HG03565 (cell line): ENCODE data around the gene HK3.

ENCODE experiments used
- ATAC-seq: cut with Tn5 transposase; IDR thresholded peaks from one replicate; pipeline ENCODE4 v1.9.1; 2021; ENCODE audit warnings: mild to moderate bottlenecking, moderate library complexity; ENCODE audit not compliant: unreplicated experiment

HK3 gene

GRCh38 chr5:176870110-176870591 is 29.0 kb downstream of the HK3 start:
- no peak for ATAC-seq

DNA sequence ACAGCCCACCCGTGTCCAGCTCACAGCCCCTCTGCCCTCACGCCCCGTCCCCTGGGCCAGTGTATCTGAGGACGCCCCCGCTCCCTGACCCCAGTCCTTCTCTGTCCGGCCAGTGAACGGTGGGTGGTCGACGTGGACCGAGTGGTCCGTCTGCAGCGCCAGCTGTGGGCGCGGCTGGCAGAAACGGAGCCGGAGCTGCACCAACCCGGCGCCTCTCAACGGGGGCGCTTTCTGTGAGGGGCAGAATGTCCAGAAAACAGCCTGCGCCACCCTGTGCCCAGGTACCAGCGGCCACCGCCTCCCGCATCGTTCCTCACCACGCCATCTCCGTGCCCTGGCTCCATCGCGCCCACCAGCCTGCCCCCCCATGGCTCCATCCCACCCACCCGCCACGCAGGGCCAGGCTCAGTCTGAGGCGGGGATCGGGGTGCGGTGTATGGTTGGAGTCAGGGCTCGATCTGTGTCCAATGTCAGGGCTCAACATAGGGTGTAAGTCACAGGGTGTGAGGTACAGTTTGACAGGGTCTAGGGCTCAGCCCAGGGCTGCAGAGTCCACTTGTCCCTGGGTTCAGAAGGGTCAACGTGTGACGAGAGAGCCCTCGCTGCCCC is 29.5 kb downstream of the HK3 start:
- ATAC-seq: no peak

- ATAC-seq: no peak
These were observed 30.4 kb downstream of the HK3 start for GRCh38 chr5:176868731-176869130.

- ATAC-seq: no peak
These were observed 31.0 kb downstream of the HK3 start for GRCh38 chr5:176868126-176868525.

DNA sequence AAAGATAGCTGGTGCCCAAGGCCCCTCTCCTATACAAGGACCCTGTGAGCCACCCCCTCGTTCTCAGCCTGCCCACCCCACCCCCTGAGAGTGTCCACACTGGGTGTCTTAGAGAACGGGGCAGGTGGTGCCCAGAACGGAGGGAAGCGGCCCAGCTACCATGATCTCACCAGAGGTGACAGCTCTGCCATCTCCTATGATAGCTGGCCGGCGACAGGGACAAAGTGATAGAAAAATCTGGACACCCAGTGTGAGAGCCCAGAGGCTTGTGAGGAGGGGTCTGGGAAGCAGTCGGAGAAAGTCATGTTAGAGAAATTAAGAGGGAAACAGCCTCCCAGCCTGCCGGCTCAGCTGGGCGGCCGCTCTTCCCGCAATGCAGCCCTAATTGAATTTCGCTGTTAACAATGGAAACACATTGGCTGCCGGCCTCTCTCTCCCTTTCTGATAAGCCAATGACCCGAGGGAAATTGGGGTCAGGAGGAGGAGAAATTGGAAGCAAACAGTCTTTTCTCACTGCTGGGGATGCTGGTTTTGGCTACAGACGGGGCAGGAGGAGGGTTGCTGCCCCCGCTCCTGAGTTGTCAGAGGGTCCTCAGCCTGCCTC is 32.3 kb downstream of the HK3 start:
- no peak for ATAC-seq

GRCh38 chr5:176865964-176866363 is 33.2 kb downstream of the HK3 start:
- no peak for ATAC-seq

DNA sequence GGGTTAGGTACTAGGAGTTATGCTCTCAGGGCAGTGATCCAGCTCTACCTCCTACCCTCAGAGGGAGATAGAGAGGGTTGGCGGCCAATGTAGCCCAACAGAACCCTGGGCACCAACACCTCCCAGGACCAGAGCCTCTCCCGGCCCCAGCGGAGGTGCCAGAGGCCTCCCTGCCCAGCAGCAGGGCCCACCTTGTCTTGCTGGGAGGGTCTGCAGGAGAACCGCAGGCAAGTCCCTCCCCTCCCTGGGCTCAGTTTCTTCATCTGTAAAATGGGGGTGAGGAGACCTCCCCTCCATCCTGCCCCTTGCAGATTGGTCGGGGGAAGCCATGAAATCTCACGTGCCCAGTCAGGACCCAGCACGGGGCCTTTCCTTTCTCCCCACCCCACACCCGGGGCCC is 34.4 kb downstream of the HK3 start:
- ATAC-seq: no peak

DNA sequence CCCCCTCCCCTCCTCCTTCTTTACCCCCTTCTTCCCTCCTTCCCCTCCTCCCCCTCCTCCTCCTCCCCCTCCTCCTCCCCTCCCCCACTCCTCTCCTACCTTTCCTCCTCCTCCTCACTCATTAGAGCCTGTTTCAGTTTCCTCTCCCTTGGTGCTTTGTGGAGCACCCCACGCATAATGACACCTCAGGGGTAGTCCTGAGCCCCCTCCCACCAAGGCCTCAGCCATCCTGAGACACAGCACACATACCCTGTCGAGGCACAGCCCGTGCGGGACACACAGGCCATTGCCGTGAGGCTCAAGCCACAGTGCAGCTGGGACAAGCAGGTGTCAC is 35.4 kb downstream of the HK3 start:
- ATAC-seq: no peak

DNA sequence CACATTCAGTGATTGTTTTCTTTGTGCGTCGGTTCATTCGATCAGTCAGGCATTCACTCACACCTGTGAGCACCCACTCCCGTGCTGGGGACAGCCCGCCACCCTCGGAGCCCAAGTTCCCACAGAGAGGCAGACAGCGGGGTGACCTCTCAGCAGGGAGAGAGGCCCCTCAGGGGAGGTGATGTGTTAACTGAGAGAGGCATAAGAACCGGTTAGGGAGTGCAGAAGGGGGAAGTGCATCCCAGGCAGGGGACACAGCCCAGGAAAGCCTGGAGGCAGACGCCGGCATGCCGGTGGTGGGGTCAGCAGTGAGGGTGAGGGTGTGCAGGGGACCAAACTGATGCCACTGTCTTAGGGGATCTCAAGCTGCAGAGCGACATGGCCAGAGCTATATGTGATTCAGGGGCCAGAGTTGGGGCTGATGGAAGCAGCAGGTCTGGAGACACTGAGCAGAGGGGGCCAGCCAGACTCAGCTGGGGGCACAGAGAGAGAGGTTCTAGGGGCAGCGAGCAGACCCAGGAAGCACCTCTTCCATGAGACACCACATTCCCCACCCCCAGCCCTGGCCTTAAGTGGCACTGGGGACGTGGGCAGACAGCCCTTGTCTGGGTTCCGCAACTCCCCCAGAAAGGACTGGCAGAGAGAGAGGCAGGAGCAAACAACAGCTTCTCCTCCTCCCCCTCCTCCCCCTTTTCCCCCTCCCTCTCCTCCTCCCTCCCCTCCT is 35.9 kb downstream of the HK3 start:
- ATAC-seq: no peak

GRCh38 chr5:176862330-176862995 is 36.7 kb downstream of the HK3 start:
- ATAC-seq: no peak

DNA sequence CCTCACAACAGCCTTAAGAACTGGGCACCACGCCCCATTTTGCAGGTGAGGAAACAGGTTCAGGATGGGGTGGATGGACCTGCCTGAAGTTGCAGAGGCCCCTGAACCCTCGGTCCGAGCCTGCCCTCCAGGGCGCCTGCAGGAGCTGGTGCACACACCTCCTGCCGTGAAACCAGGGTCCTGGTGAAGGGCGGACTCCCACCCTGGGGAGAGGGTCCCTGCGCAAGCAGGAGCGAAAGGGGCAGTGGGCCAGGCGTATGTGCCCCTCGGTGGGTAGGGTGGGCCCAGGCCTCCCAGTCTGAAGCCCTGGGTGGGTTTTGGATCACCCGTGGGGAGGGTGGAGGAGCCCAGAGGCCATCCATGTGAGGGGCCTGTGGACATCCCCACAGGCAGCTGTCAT is 37.9 kb downstream of the HK3 start:
- ATAC-seq: no peak

DNA sequence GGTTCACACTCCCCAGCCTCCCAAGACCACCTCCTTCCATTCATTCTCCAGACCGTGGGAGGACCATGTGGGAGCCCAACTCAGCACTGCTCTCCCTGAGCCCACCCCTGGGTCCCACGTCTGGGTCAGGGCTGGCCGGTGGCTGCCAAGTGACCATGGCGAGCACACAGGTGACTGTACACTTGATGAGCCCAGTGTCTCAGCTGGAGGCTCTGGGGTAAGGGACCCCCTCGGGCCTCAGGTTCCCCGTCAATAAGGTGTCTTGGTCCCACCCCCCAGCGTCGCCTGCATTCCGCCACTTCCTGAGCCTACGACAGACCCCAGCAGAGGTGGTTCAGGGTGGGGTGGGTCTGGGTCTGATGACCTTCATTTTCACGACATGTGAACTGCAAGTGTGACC is 38.8 kb downstream of the HK3 start:
- no peak for ATAC-seq

DNA sequence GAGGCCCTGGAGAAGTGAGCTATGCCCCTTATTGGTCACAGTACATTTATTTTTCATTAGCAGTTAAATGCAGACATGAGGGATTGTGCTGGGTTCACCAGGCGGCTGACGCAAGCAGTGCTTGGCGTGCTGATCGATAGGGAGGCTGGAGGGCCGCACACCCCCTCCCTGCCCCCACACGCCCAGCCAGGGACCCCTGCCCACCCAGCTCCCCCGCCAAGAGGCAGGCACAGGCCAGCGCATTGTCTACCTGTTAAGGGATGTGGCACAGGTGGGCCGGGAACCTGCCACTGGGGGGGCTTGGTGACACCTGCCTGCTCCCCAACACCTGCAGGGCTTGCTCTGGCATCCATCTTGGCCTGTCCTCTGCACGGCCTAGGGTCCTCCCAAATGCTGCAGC is 39.2 kb downstream of the HK3 start:
- no peak for ATAC-seq

GRCh38 chr5:176857894-176858273 is 41.3 kb downstream of the HK3 start:
- no peak for ATAC-seq

DNA sequence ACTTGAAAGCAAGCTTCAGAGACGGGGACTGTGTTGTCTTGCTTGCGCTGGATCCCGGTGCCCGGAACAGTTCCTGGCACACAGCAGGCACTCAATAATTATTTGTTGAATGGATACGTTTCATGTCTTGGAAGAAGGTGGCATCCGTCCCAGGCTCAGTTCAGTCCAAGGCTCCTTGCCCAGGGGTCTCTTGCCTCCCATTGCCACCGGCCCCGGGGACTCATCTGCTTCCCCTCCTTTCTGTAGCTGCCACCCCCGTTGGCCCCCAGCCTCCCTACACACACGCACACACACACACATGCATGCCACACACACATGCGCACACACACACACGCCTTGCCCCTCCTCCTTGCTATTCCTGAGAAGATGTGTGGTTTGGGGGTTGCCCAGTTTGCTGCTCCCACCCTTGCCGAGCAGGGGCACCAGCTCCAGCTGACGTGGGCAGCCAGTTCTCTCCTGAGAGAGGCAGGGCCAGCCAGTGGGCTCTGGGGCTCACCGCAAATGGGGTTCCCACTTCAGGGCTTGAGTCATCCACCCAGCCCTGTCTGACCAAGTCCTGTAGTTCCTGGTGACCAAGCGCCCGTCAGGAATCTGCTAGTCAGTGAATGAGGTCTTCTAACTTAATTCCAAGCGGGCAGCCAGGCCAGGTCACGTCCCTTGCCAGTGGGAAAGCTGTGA is 41.8 kb downstream of the HK3 start:
- ATAC-seq: no peak

DNA sequence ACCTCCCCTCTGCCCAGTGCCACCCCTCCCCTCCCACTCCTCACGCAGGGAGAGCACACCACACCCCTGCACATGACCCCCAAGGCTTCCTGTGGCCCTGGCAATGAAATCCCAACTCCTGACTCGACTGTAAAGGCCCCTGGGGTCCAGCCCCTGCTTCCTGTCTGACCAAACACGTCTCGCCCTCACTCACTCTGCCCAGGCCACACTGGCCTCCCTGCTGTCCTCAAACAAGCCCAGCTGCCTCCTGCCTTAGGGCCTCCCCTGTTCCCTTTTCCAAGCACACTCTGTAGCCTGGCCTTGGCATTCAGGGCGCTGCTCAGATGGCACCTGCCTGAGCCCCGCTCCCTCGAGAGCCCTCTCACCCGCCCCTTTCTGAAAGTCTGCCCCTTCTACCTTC is 42.4 kb downstream of the HK3 start:
- no peak for ATAC-seq

DNA sequence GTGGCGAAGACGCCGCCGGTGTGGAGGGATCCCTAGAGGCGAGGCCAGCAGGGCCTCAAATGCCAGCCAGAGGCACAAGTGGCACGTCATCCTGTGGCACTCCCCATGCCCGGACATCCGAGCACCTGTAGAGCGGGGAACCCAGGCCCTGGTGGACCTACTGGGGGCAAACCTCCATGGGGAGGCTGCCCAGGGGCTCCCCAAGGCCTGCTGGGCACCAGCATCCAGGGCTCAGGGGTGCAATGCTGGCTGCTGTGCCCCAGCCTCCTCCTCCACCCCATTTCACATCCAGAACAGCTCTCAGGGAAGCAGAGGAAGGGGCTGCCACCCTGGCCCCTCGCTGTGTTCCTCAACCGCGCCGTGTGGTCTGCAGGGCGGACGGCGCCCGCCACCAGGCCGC is 43.5 kb downstream of the HK3 start:
- ATAC-seq: no peak

GRCh38 chr5:176854164-176854563 is 45.0 kb downstream of the HK3 start:
- ATAC-seq: no peak

DNA sequence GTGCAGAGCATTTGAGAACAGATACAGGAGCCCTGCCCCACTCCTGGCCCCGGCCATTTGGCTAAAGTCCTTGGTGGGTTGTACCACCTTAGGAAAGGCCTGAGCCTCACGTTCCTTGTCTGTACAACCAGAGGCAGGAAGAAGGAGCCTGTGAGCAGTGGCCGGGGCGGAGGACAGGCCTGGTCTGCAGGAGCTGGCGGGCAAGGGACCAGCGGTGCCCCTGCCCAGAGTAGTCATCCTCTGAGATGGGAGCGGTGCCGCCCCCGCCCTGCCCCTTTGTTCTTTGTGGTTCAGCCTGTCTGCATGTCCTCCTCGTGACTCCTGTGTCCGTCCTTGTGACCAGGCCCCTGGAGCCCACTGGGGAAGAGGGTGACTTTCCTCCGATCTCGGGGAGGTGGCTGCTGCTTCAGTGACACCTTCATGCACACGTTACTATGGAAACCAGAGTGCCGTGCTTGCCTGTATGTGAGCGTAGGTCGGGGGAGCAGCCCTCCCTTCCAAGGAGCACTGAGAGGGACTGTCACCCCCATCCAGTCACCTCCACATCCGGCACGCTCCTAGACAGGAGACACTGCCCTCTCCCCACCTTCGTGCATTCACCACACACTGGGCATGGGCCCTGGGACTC is 45.9 kb downstream of the HK3 start:
- ATAC-seq: no peak

- no peak for ATAC-seq
These were observed 47.1 kb downstream of the HK3 start for GRCh38 chr5:176851871-176852658.
